NCI-H187 treated with DMSO at 0.1 percent for 48 hours (cell line): ENCODE results near the gene PDZD8.
"Not testable (repeated sequence)": the region's sequence is repeated elsewhere in the genome, so short reads cannot be mapped to it uniquely, and the experiment has no call there.

Experiments
- DNase-seq: peaks from one replicate; lab custom pipeline; 2025; lab: John Stamatoyannopoulos, UW

The PDZD8 gene

GRCh38 chr10:117254774-117255735, 120.2 kb downstream of the PDZD8 start:
- DNase-seq = no peak

- no peak for DNase-seq
Measured at GRCh38 chr10:117254338-117254737, 120.9 kb downstream of the PDZD8 start.

GRCh38 chr10:117253908-117254307, 121.3 kb downstream of the PDZD8 start:
- DNase-seq = no peak

DNA sequence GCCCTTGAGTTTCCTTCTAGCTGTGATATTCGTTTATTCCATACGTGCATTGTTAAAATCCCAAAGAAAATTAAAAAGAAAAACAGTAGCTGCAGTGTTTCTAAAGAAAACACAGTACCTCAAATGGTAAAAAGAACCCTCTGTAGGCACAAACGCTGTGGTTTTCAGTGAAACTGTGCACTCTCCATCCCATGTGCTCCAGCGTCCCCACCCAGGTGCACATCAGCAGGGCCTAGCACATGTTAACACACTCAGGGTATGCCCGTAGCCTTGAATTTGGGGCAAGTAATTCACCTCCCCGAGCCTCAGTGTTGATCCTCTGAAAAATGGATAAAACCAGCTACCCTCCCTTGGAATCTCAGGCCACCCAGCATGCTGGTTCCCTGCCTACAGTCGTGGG, 124.8 kb downstream of the PDZD8 start:
- no peak for DNase-seq

DNA sequence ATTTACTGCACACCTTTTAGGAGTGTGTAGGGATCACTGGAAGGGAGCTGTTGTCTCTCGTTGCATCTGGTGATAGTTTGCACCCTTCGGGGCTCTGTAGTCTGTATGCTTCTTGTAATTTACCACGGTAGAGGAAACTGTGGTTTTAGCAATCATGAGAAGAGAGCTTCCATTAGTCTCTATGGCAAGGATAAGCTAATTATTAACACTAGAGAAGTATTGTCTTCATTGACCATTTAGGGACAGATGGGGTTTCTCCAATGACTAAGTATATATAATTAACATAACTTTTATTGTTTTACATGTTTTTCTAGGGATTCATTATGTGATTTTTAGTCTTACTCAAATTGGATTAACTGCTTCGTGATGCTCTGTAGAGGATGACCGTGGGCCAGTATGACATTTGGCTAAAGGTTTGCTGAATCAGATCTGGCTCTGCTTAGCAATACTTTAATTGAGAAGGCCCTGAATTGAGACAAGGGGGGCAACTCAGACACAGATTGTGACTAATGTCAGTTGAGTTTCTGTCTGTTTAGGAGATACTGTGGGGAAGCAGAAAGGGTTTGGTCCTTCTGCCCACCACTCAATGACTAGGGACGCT, 125.6 kb downstream of the PDZD8 start:
- DNase-seq = no peak

- DNase-seq = no peak
Measured at GRCh38 chr10:117248750-117249465, 126.3 kb downstream of the PDZD8 start.

- DNase-seq = no peak
Measured at GRCh38 chr10:117246997-117247671, 128.1 kb downstream of the PDZD8 start.

- no peak for DNase-seq
Measured at GRCh38 chr10:117242463-117242832, 132.8 kb downstream of the PDZD8 start.

DNA sequence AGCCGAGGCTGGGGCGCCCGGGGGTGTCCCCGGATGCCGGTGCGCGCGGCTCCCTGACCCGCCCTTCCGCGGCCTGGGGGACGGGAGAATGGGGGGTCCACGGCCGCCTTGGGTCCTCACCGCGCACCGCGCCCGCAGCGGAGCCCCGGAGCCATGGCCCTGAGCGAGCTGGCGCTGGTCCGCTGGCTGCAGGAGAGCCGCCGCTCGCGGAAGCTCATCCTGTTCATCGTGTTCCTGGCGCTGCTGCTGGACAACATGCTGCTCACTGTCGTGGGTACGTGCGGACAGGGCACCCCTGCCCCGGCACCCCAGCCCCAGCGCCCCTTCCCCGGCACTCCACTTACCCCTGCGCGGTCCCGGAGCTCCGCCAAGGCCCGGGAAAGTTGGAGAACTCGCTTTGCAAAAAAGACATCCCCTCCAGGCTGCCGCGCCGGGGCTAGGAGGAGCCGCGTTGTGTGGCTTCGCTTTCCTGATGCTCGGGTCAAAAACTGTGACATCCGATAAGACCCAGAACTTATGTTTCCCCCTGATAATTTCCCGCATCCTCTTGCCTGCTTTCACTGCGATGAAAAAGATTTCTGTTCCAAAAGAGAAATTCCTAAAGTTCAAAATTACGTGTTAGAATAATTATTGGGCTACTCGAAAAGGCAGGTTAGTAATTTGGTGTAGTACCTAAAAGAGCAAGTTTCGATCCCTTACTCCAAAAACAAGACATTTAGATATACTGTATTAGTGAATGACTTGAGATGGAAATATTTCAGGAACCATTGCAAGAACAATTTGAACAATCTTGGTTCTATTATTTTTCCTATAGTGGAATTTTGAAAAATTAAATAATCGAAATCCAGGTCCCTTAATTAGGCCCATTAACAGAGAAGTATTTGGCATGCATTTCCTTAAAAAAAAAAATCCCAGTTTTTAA, 133.4 kb downstream of the PDZD8 start:
- no peak for DNase-seq

DNA sequence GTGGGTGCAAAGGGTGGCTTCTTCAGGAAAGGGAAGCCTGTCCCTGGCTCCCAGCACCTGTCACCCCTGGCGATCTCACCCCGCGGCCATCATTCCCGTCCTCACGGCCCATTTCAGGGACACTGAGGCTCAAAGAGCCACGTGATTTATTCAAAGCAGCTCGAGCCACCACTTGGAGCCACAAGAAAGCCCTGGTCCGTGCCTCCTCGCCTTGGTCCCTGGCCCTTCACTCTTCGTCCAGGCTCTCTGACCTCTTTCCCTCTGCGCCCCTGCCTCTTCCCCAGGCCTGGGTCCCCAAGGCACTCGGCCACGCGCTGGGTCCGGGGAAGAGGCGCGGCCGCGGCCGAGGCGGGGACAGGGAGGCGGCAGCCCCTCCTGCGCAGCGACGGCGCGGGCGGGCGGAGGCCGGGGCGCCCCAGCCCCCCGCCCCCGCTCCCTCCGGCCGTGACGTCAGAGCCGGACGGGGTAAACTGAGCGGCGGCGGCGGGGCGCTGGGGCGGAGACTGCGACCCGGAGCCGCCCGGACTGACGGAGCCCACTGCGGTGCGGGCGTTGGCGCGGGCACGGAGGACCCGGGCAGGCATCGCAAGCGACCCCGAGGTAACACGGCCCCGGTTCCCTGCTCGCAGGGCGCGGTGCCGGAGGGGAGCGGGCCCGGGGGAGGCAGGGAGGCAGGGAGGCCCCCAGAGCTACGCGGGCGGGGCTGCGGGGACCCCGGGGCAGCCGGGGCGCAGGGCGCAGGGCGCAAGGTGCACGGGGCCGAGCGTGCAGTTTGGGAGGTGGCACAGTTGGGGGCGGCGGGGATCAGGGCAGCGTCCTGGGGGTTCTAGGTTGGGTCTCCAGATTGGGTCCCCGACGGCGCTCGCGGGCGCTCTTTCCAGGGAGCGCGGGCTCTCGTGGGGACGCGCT, 134.4 kb downstream of the PDZD8 start, which contains the start of gene SLC18A2:
Gene SLC18A2 (plus strand): TSS at position 494 of the 909 bp plus-strand sequence. CDS start 580 bp downstream, outside the sequence.
- DNase-seq = no peak

DNA sequence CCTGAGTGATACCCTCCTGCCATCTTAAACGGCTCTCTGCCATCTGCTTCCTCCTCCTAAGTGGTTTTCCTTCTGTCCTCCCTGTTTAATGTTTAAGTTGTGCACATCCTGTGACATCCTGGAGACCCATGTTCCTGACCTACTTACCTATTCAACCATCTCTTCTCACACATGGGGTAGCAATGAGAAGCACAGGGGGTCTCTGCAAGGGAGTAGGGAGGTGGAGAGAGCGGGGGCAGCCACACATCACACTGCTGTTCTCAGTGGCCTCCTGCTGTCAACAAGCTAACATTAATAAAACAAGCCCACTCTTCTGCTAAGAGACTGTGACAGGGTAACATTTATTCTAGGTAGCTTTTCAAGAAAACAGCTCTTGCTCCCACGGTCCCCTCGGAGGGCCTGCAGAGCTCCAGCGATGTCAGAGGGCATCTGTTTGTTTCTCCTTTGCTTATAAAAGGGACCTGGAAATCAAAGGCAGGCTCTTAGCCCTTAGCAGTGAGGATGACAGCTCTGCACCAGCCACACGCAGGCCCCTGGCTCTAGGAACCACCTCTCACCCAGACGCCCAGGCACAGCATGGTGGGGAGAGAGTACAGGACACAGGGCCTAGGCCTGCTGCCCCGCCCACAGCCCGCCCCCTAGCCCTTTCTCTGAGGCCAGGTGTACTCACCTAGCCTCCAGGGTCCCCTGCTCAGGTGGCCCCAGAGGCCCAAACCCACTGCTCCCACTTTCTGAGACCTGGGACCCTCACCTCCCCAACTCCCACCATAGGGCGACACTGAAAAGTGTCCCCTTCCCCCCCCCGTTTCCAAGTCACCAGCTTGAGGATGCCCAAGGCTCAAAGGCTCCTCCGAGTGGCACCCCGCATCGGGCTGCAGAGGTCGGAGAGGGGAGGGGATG, 135.3 kb downstream of the PDZD8 start:
- no peak for DNase-seq

- no peak for DNase-seq
Measured at GRCh38 chr10:117239051-117239450, 136.2 kb downstream of the PDZD8 start.

- DNase-seq = no peak
Measured at GRCh38 chr10:117237401-117237991, 137.7 kb downstream of the PDZD8 start.

DNA sequence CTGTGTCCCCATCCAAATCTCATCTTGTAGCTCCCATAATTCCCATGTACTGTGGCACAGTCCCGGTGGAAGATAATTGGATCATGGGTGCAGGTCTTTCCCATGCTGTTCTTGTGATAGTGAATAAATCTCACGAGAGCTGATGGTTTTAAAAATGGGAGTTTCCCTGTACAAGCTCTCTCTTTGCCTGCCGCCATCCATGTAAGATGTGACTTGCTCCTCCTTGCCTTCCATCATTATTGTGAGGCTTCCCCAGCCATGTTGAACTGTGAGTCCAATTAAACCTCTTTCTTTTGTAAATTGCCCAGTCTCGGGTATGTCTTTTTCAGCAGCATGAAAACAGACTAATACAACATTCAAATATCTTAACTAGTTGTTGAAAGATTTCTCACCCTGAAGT, 145.1 kb downstream of the PDZD8 start:
- DNase-seq = not testable (repeated sequence)

DNA sequence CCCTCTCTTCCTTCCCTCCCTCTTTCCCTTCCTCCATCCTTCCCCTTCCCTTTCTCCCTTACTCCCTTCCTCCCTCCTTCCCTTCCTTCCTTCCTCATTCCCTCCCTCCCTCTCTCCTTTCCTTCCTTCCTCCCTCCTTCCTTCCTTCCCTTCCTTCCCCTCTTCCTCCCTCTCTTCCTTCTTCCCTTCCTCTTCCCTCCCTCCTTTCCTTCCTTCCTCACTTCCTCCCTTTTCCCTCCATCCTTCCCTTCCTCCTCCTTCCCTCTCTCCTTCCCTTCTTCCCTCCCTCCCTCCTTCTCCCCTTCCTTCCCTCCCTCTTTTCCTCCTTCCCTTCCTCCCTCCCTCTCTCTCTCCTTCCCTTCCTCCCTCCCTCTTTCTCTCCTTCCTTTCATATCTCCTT, 147.0 kb downstream of the PDZD8 start:
- no peak for DNase-seq
